HUES48 (cell line): Measurements from ENCODE around the gene ISCA2.

ENCODE experiments used
- H3K27ac ChIP-seq: one replicate; pipeline ENCODE4 v1.7.0; 2013; ENCODE audit warnings: low read depth, low read length, inconsistent platforms
- H3K27me3 ChIP-seq: 2 replicates; pipeline ENCODE4 v1.6.1; 2013; ENCODE audit warnings: mild to moderate bottlenecking, low read length; ENCODE audit not compliant: control insufficient read depth, insufficient read depth
- H3K36me3 ChIP-seq: 2 replicates; pipeline ENCODE4 v1.6.1; 2013; ENCODE audit warnings: low read length; ENCODE audit not compliant: control insufficient read depth, insufficient read depth
- H3K4me1 ChIP-seq: 2 replicates; pipeline ENCODE4 v1.6.1; 2013; ENCODE audit warnings: mild to moderate bottlenecking, low read length; ENCODE audit not compliant: control insufficient read depth, insufficient read depth
- H3K4me3 ChIP-seq: 2 replicates; pipeline ENCODE4 v1.5.1; 2013; ENCODE audit warnings: mild to moderate bottlenecking, low read depth, low read length
- H3K9ac ChIP-seq: 2 replicates; pipeline ENCODE4 v1.6.1; 2013; ENCODE audit warnings: mild to moderate bottlenecking, low read depth, low read length, moderate library complexity
- H3K9me3 ChIP-seq: 2 replicates; pipeline ENCODE4 v1.6.1; 2013; ENCODE audit warnings: low read length; ENCODE audit not compliant: control insufficient read depth, insufficient read depth

ISCA2 gene

DNA sequence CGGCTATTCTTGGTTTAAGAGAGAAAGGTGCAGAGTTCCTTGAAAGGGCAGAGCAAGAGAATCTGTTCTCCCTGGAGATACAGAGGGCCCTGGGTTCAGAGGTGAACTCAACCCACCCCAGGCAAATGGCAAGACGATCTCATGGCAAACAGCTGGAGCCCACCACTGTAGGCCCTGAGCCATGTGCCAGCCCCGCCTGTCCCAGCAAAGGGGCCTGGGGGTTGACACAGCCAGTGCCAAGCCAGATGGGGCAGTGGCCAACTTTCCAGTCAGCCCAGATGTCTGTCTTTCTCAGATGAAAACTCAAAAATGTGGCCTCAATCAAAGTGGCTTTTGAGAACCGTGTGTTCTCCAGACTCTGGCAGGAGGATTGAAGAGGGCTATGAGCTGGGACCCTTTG is 51.8 kb downstream of the ISCA2 start:
- H3K27me3 ChIP-seq = no peaks in the 10 kb centered on the region
- no peak overlapping the region for H3K27ac ChIP-seq
- no peaks in the 10 kb centered on the region for H3K9me3 ChIP-seq
- H3K4me3 ChIP-seq = no peak overlapping the region
- H3K4me1 ChIP-seq = peaks cover 4% of the 10 kb centered on the region; the same call in 1 of the 2 replicates
- H3K9ac ChIP-seq = no peak overlapping the region
- H3K36me3 ChIP-seq = no peaks in the 10 kb centered on the region

- no peak overlapping the region for H3K27ac ChIP-seq
- H3K27me3 ChIP-seq = no peaks in the 10 kb centered on the region
- H3K4me1 ChIP-seq = peaks cover 6% of the 10 kb centered on the region; the same call in 1 of the 2 replicates
- H3K9me3 ChIP-seq = no peaks in the 10 kb centered on the region
- H3K36me3 ChIP-seq = no peaks in the 10 kb centered on the region
- H3K9ac ChIP-seq = no peak overlapping the region
- no peak overlapping the region for H3K4me3 ChIP-seq
These were observed 52.9 kb downstream of the ISCA2 start for GRCh38 chr14:74546416-74546815.
